Measurements from ENCODE around the gene RFXAP. TPM values are rescaled to one million over a fixed set of nuclear protein-coding genes. Genes with fewer than 3 reads are reported as not detected.

RFXAP gene
- total RNA-seq, 1 experiment from 2014 or later = 4.4 TPM

- RAD21 ChIA-PET (ENCODE audit: low non-redundant PET in 1 of 2, low total read pairs in 2 of 2, uncharacterized antibody in 2 of 2, unreplicated experiment in 2 of 2) = no interaction called here
- Histone ChIP-seq H3K4me1 (ENCODE audit: control insufficient read depth in 1 of 2, insufficient read depth in 2 of 2, low read length in 2 of 2) (peaks cover 0 to under 1% of the 10 kb centered on the region in 2 experiments; a peak in 1 of 4 replicates), H3K36me3 (ENCODE audit: control insufficient read depth in 1 of 2, insufficient read depth in 2 of 2, low read length in 2 of 2) (no peaks in the 10 kb centered on the region), H3K9ac (ENCODE audit: low read length) (no peak overlapping the region), H4K20me1 (ENCODE audit: insufficient read depth) (no peaks in the 10 kb centered on the region), H3K4me2 (ENCODE audit: low read length) (no peak overlapping the region), H3K27me3 (ENCODE audit: insufficient read depth, low read length) (no peaks in the 10 kb centered on the region), H3K9me3 (ENCODE audit: control insufficient read depth in 1 of 2, insufficient read depth in 1 of 2, low read depth in 1 of 2, low read length in 2 of 2) (no peaks in the 10 kb centered on the region), H3K79me2 (ENCODE audit: insufficient read depth, low read length) (no peaks in the 10 kb centered on the region), H3K27ac (ENCODE audit: low read depth, low read length) (no peak overlapping the region), H2AFZ (ENCODE audit: low read depth, low read length, poor library complexity, severe bottlenecking) (no peak overlapping the region), H3K9me2 (ENCODE audit: insufficient read depth) (no peaks in the 10 kb centered on the region), H3K4me3 (replicated peaks in 1 of 2; ENCODE audit: low read depth in 1 of 2, low read length in 2 of 2) (no peak overlapping the region)
- CTCF ChIA-PET = interaction anchor here (1.2 to 1.7 kb wide), 2 partner anchors 37 to 85 kb away, joined by 3 read pairs; no protein-coding TSS in a partner anchor
- DNase-seq (ENCODE audit: low read depth, low spot score) (no peak), ATAC-seq (no peak)
- TF ChIP-seq, protein P1, sequence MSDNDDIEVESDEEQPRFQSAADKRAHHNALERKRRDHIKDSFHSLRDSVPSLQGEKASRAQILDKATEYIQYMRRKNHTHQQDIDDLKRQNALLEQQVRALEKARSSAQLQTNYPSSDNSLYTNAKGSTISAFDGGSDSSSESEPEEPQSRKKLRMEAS (IDR thresholded peaks at IDR 0.05) = no peak
- TF ChIP-seq CBX3 (IDR thresholded peaks at IDR 0.05; ENCODE audit: low read depth) (no peak), EGR1 (IDR thresholded peaks at IDR 0.05; ENCODE audit: low read depth) (no peak), ZNF274 (IDR thresholded peaks at IDR 0.05; ENCODE audit: low read depth, low read length) (no peak), ATF3 (IDR thresholded peaks at IDR 0.05) (no peak), ZBTB33 (IDR thresholded peaks at IDR 0.05; ENCODE audit: extremely low read depth, insufficient replicate concordance, low read length) (no peak), REST (IDR thresholded peaks at IDR 0.05; ENCODE audit: low read depth) (no peak), YY1 (IDR thresholded peaks at IDR 0.05; ENCODE audit: extremely low read depth, insufficient replicate concordance, low read depth, low read length) (no peak), TCF7L2 (IDR thresholded peaks at IDR 0.05; ENCODE audit: borderline replicate concordance, extremely low read depth, insufficient read depth, insufficient read length) (no peak), POLR2A (IDR thresholded peaks at IDR 0.05; ENCODE audit: borderline replicate concordance, extremely low read depth, insufficient read depth, insufficient read length) (no peak), FOSL1 (IDR thresholded peaks at IDR 0.05; ENCODE audit: low read depth) (no peak)
- intact Hi-C loops (cut with micrococcal nuclease) = no loop called here
- POLR2A ChIA-PET = no interaction called here
- no TSS peak for BruUV-seq (replicated peaks)
Measured at GRCh38 chr13:36772853-36773252, 46.2 kb upstream of the RFXAP start.

Data from HCT116 (cell line).